IPS-20b (cell line): ENCODE data around the gene ZBED4.

Experiments
- H3K27ac ChIP-seq: one replicate; pipeline ENCODE4 v1.5.1; 2013; ENCODE audit warnings: low read length
- H3K27me3 ChIP-seq: 2 replicates; pipeline ENCODE4 v1.6.1; 2013; ENCODE audit warnings: mild to moderate bottlenecking, low read length, inconsistent platforms; ENCODE audit not compliant: insufficient read depth
- H3K36me3 ChIP-seq: 2 replicates; pipeline ENCODE4 v1.6.1; 2013; ENCODE audit warnings: low read depth, mild to moderate bottlenecking, inconsistent platforms, low read length, moderate library complexity; ENCODE audit not compliant: insufficient read depth
- H3K4me1 ChIP-seq: 2 replicates; pipeline ENCODE4 v1.6.1; 2013; ENCODE audit warnings: mild to moderate bottlenecking, control low read depth, inconsistent platforms, low read length, moderate library complexity; ENCODE audit not compliant: insufficient read depth
- H3K4me3 ChIP-seq: 2 replicates; pipeline ENCODE4 v1.5.1; 2013; ENCODE audit warnings: mild to moderate bottlenecking, low read length, inconsistent platforms
- H3K9ac ChIP-seq: 2 replicates; pipeline ENCODE4 v1.6.1; 2013; ENCODE audit warnings: low read depth, mild to moderate bottlenecking, inconsistent platforms, low read length, moderate library complexity
- H3K9me3 ChIP-seq: 2 replicates; pipeline ENCODE4 v1.6.1; 2013; ENCODE audit warnings: mild to moderate bottlenecking, low read depth, low read length, inconsistent platforms; ENCODE audit not compliant: insufficient read depth

Gene ZBED4

DNA sequence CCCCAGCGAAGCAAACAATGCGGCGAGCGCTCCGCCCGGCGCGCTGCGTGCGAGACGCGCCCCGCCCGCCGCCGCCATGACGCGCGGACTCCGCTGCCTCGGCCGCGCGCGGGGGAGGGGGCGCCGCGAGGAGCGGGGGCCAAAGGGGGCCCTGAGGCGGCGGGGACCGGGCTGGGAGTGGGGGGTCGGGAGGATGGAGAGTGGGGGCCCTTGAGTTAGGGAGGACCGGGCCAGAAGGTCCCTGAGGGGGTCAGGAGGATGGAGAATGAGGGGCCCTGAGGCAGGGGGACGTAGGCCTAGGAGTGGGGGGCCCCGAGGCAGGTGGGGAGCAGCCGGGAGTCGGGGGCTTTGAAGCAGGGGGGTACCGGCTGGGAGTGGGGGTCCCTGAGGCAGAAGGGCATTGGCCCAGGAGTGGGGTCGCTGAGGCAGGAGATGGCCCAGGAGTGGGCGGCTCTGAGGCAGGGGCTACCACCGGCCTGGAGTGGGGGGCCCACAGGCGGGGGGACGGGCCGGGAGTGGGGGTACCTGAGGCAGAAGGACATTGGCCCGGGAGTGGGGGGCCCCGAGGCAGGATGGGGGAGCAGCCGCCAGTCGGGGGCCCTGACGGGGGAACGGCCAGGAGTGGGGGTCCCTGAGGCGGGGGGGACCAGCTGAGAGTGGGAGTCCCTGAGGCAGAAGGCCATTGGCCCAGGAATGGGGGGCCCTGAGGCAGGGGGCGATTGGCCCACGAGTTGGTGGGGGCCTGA, 25.6 kb upstream of the ZBED4 start, which contains the start of gene BRD1:
Gene BRD1, minus strand, starts transcription at position 21 of the 746 bp plus-strand sequence. CDS start 3,556 bp downstream, outside the sequence.
- H3K9me3 ChIP-seq = peaks cover 21% of the 10 kb centered on the region
- H3K4me1 ChIP-seq = 0 out of 2 replicates have a peak, but pooled peaks cover 4% of the 10 kb centered on the region
- no peaks in the 10 kb centered on the region for H3K27me3 ChIP-seq
- peak within 1 kb of the TSS; percentile 84 for H3K4me3 ChIP-seq
- peak within 1 kb of the TSS; percentile 85 for H3K9ac ChIP-seq
- peaks cover 25% of the 10 kb centered on the region for H3K36me3 ChIP-seq
- H3K27ac ChIP-seq = no peak within 1 kb of the TSS

- H3K27ac ChIP-seq = no peak overlapping the region
- no peak overlapping the region for H3K4me3 ChIP-seq
- no peaks in the 10 kb centered on the region for H3K27me3 ChIP-seq
- H3K4me1 ChIP-seq = 0 out of 2 replicates have a peak, but pooled peaks cover 4% of the 10 kb centered on the region
- H3K9ac ChIP-seq = no peak overlapping the region
- H3K36me3 ChIP-seq = peaks cover 20% of the 10 kb centered on the region
- peaks cover 21% of the 10 kb centered on the region for H3K9me3 ChIP-seq
These were observed 25.1 kb upstream of the ZBED4 start for GRCh38 chr22:49828599-49828965.

DNA sequence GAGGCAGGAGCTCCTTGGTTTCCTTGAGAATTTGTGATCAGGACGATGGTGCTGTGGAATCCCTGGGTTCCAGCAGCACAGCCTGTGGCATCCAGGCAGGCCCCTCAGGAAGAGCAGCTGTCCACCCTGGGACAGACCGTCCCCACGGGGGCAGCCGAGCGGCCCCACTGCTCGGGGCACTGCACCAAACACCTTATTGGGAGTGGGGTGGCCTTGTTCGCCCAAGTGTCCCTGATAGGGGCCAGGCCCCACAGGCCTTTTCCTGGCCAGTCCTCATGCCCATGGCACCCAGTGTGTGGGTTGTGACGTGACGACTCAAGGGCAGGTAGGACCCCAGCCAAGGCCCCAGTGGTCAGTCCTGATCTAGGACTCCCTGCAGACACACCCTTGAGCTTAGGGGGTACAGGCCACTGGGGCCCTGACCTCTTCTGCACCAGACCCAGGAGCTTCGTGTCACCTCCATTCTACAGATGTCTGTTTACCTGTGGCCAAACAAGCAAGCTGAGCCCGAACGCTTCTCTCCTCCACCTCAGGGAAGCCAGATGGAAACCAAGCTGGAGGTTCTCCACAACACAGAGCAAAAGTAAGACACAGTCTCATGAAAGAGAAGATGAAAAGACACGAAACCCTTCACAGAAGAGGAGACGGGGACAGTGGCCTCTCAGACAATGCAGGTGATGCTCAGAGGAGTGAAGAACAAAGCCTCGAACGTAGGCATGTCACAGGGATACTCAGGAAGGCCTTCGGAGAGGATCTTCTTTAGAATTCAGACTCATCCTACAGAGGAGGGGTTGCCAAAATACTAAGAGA, 24.4 kb upstream of the ZBED4 start:
- Histone ChIP-seq H3K4me3 (no peak overlapping the region), H3K9me3 (peaks cover 21% of the 10 kb centered on the region), H3K4me1 (0 out of 2 replicates have a peak, but pooled peaks cover 4% of the 10 kb centered on the region), H3K27me3 (no peaks in the 10 kb centered on the region), H3K36me3 (peaks cover 13% of the 10 kb centered on the region), H3K27ac (no peak overlapping the region), H3K9ac (no peak overlapping the region)

- H3K4me1 ChIP-seq = no peaks in the 10 kb centered on the region
- H3K4me3 ChIP-seq = no peak overlapping the region
- H3K27ac ChIP-seq = no peak overlapping the region
- no peaks in the 10 kb centered on the region for H3K36me3 ChIP-seq
- H3K9ac ChIP-seq = no peak overlapping the region
- H3K27me3 ChIP-seq = no peaks in the 10 kb centered on the region
- H3K9me3 ChIP-seq = peaks cover 21% of the 10 kb centered on the region
These were observed 20.2 kb upstream of the ZBED4 start for GRCh38 chr22:49833340-49834007.

GRCh38 chr22:49838771-49839717, 14.6 kb upstream of the ZBED4 start:
- Histone ChIP-seq H3K9me3 (no peaks in the 10 kb centered on the region), H3K9ac (peak overlapping the region; percentile 71; the same call in 1 of the 2 replicates), H3K27ac (no peak overlapping the region), H3K36me3 (no peaks in the 10 kb centered on the region), H3K4me3 (peak overlapping the region; percentile 45; the same call in 1 of the 2 replicates), H3K4me1 (peaks cover 4% of the 10 kb centered on the region; the same call in 1 of the 2 replicates), H3K27me3 (peaks cover 3% of the 10 kb centered on the region)

DNA sequence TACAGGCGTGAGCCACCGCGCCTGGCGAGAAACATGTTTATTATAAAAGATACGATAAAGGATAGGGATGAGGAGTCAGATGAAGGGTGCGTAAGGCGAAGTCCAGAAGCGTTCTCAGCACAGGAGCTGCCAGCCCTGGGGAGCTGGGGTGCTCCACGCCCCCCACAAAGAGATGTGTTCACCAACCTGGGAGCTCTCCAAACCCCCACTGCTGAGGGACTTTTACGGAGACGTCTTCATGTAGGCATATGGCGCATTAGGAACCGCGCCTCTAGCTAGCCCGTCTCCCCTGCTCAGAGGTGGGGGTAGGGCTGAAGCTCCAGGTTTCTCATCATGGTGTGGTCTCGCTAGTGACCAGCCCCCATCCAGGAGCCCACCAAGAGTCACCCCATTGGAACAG, 8.4 kb upstream of the ZBED4 start:
- Histone ChIP-seq H3K9ac (no peak overlapping the region), H3K27me3 (peaks cover 64% of the 10 kb centered on the region), H3K27ac (no peak overlapping the region), H3K4me3 (no peak overlapping the region), H3K9me3 (no peaks in the 10 kb centered on the region), H3K4me1 (no peaks in the 10 kb centered on the region), H3K36me3 (no peaks in the 10 kb centered on the region)

- H3K4me3 ChIP-seq = no peak overlapping the region
- H3K27ac ChIP-seq = no peak overlapping the region
- H3K27me3 ChIP-seq = peaks cover 70% of the 10 kb centered on the region
- H3K4me1 ChIP-seq = no peaks in the 10 kb centered on the region
- no peaks in the 10 kb centered on the region for H3K9me3 ChIP-seq
- H3K36me3 ChIP-seq = no peaks in the 10 kb centered on the region
- no peak overlapping the region for H3K9ac ChIP-seq
These were observed 7.8 kb upstream of the ZBED4 start for GRCh38 chr22:49845666-49846459.

GRCh38 chr22:49847751-49848689, 5.6 kb upstream of the ZBED4 start:
- peak overlapping the region; percentile 46; the same call in 1 of the 2 replicates for H3K4me3 ChIP-seq
- H3K27ac ChIP-seq = no peak overlapping the region
- H3K27me3 ChIP-seq = peaks cover 91% of the 10 kb centered on the region

GRCh38 chr22:49848690-49849160, 4.9 kb upstream of the ZBED4 start:
- H3K36me3 ChIP-seq = no peaks in the 10 kb centered on the region
- peaks cover 92% of the 10 kb centered on the region for H3K27me3 ChIP-seq
- no peak overlapping the region for H3K9ac ChIP-seq
- peak overlapping the region; percentile 46; the same call in 1 of the 2 replicates for H3K4me3 ChIP-seq
- H3K9me3 ChIP-seq = no peaks in the 10 kb centered on the region
- no peak overlapping the region for H3K27ac ChIP-seq
- H3K4me1 ChIP-seq = no peaks in the 10 kb centered on the region

More at GRCh38 chr22:49847751-49848689, 5.6 kb upstream of the ZBED4 start:
- H3K36me3 ChIP-seq = no peaks in the 10 kb centered on the region
- no peaks in the 10 kb centered on the region for H3K9me3 ChIP-seq
- H3K4me1 ChIP-seq = no peaks in the 10 kb centered on the region
- no peak overlapping the region for H3K9ac ChIP-seq
